Measurements from ENCODE around the gene APOL1.

- TF ChIP-seq CTCF (IDR thresholded peaks at IDR 0.05) (no peak), POLR2A (IDR thresholded peaks at IDR 0.05) (no peak), POLR2AphosphoS5 (IDR thresholded peaks at IDR 0.05) (no peak), EP300 (IDR thresholded peaks at IDR 0.05) (no peak)
Measured at GRCh38 chr22:36235585-36235984, 17.3 kb upstream of the APOL1 start.

Measured in upper lobe of left lung (tissue), 4 donors.